ENCODE results near the gene DGKB. TPM values are rescaled to one million over a fixed set of nuclear protein-coding genes. Genes with fewer than 3 reads are reported as not detected.

Gene DGKB
- polyA plus RNA-seq, 1 of the 3 experiments (the other 2 are of a cell fraction): 2.1 TPM

- Histone ChIP-seq H3K36me3 (replicated peaks in 1 of 2; ENCODE audit: control insufficient read depth in 1 of 2, insufficient read depth in 2 of 2, low read length in 1 of 2) (no peaks in the 10 kb centered on the region), H2AFZ (ENCODE audit: low read depth) (no peak overlapping the region), H3K9ac (no peak overlapping the region), H3K9me3 (no peaks in the 10 kb centered on the region), H3K4me3 (ENCODE audit: low read depth in 2 of 2, low read length in 1 of 2) (no peak overlapping the region), H3K4me2 (no peak overlapping the region), H3F3A (replicated peaks; ENCODE audit: insufficient read depth) (no peaks in the 10 kb centered on the region), H3K27me3 (ENCODE audit: insufficient read depth) (no peaks in the 10 kb centered on the region), H3K27ac (ENCODE audit: low read depth in 2 of 2, low read length in 1 of 2) (no peak overlapping the region), H4K20me1 (ENCODE audit: insufficient read depth) (no peaks in the 10 kb centered on the region), H3K9me2 (no peaks in the 10 kb centered on the region), H3K4me1 (ENCODE audit: control insufficient read depth in 1 of 2, insufficient read depth in 2 of 2, low read depth in 1 of 2, low read length in 1 of 2) (no peaks in the 10 kb centered on the region), H3K79me2 (ENCODE audit: insufficient read depth) (no peaks in the 10 kb centered on the region)
- 76% methylated on average over 3 of the region's 3 CpGs for WGBS (ENCODE audit: low lambda C conversion rate)
- no peak for DNase-seq
- no peak for TF ChIP-seq JUND (IDR thresholded peaks at IDR 0.05)
- no peak for TF ChIP-seq FOSL2 (IDR thresholded peaks at IDR 0.05; ENCODE audit: borderline replicate concordance, low read depth)
- no peak for TF ChIP-seq RXRA (IDR thresholded peaks at IDR 0.05; ENCODE audit: borderline replicate concordance, low read depth)
- TF ChIP-seq NFIC (IDR thresholded peaks at IDR 0.05; ENCODE audit: borderline replicate concordance): no peak
- no peak for TF ChIP-seq SMC3 (IDR thresholded peaks at IDR 0.05; ENCODE audit: low read depth, low read length)
- TF ChIP-seq MXI1 (IDR thresholded peaks at IDR 0.05; ENCODE audit: low read depth, low read length): no peak
- TF ChIP-seq ELF1 (IDR thresholded peaks at IDR 0.05): no peak
- TF ChIP-seq YY1 (IDR thresholded peaks at IDR 0.05; ENCODE audit: low read depth): no peak
- TF ChIP-seq MEF2A (IDR thresholded peaks at IDR 0.05; ENCODE audit: borderline replicate concordance, low read depth): no peak
- no peak for TF ChIP-seq REST (IDR thresholded peaks at IDR 0.05; ENCODE audit: low read depth, low read length)
- no peak for TF ChIP-seq RCOR1 (IDR thresholded peaks at IDR 0.05; ENCODE audit: low read length)
- TF ChIP-seq GATA2 (CRISPR knock-in tag; IDR thresholded peaks at IDR 0.05): no peak
- no peak for TF ChIP-seq USF2 (IDR thresholded peaks at IDR 0.05; ENCODE audit: borderline replicate concordance, low read depth, low read length)
- TF ChIP-seq ZBTB33 (IDR thresholded peaks at IDR 0.05; ENCODE audit: borderline replicate concordance, low read depth): no peak
- TF ChIP-seq GABPA (IDR thresholded peaks at IDR 0.05; ENCODE audit: low read depth): no peak
- no peak for TF ChIP-seq EZH2phosphoT487 (IDR thresholded peaks at IDR 0.05; ENCODE audit: borderline replicate concordance, low read depth)
- no peak for TF ChIP-seq USF1 (IDR thresholded peaks at IDR 0.05; ENCODE audit: borderline replicate concordance, low read depth)
- ChIA-PET POLR2A (no interaction called here), CTCF (interaction anchor here (1.5 kb wide), 1 partner anchor 746 kb away, joined by 3 read pairs; no protein-coding TSS in a partner anchor)
Observed at GRCh38 chr7:14271441-14271840, 631.1 kb downstream of the DGKB start.

All from SK-N-SH (cell line).